ENCODE measurements around the gene NACC2.

The NACC2 gene

DNA sequence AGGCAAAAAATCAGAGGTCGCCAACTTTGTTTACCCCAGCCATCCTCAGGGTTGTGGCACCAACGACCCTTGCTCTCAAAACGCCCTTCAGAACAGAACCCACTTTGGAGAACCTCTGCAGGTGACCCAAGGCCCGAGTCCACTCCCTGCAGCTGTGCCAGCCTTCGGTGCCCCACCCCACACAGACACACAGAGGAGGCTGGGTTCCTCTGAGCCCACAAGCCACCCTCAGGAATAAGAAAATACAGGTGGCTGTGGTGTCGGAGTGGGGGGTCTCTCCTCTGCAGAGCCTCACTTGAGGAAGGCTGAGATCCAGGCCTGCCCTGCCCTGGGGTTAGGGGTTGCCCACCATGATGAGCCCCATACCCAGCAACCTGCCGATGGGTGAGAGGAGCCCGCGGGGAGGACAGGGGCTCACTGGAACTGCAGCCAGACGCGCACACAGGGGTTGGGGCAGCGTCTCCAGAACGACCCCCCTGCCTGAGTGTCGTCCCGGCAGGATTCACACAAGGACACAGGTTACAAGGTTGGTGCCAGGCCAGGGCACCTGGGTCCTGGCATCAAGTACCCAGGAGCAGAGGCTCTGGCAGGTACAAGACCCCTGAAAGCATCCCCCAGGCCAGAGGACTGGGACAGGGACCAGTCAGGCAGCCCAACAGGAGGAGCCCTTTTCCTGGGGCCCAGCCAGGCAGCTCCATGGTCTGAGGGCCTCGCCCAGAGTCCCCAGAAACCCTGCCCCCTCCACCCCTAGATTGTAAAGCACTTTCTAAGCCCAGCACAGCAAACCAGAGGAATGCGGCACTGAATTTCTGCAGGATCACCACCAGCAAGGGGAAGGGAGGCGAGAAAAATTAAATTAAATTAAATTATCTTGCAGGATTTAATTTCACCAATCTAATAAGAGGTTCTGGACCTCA is 40.0 kb downstream of the NACC2 start:
- DNase-seq = no peak

DNA sequence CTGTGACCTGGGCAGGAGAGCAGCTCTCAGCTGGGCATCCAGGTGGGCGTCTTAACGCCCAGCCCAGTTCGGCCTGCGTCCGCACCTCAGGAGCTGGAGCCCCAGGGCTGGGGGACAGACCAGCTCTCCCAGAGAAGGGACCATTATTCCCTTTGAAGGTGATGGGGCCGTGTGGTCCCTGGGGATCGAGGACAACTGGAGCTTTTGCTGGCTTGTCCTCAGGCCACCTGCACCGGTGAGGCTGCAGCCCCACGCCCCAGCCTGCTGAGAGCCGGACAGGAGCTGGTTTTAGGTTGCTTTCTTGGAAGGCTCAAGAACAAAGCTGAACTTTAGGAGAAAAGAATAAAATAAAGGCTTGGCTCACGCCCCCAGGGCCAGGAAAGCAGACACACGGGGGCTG is 40.9 kb downstream of the NACC2 start:
- no peak for DNase-seq

DNA sequence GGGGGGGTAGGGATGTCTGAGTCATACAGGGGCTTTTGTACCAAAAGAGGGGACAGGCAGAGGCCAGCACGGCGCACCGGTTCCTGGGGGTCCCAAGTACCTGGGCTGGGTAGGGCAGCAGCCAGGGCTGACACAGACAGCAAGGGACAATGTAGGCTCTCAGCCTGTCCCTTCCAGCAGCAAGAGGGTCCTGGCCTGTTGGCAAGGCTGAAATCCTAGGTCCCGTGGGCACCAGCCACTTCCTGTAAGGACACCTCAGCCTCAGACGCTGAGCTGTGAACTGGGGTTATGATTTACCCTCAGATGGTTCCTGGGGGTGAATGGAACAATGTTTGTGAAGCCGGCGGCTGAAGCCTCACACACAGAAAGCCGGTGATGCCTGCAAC is 41.3 kb downstream of the NACC2 start:
- DNase-seq = no peak

DNA sequence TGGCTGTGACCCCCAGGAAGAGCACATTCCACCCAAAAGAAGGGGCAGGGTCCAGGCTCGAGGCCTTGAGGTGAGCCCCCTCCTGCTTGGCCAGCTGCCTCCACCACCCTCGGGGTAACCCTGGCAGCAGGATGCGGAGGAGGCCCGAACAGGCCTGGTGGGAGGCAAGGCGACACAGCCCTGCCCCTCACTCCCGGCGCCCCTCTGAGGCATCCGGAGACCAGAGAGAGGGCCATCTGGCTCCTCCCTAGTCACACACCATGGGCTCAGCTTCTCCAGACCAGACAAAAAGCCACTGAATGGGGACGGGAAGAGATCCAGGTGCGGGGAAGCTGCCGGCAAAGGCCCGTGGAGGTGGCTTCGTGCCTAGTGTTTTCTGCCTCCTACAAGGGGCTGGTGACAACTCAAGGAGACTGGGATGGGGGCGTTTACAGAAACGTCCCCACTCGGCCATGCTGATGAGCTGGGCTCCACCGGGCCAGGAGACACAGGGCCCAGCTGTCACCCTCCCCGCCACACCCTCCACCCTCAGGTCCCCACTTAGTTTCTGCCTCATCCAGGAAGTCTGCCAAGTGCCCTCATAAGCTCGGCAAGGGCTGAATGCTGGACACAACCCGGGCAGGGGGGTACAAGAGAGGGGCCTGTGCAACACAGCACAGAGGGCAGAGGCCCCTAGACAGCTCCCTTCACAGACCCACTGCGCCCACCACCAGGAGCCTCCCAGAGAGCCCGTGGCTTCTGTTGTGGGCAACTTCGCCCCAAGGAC is 41.9 kb downstream of the NACC2 start:
- DNase-seq = peak; percentile 10

DNA sequence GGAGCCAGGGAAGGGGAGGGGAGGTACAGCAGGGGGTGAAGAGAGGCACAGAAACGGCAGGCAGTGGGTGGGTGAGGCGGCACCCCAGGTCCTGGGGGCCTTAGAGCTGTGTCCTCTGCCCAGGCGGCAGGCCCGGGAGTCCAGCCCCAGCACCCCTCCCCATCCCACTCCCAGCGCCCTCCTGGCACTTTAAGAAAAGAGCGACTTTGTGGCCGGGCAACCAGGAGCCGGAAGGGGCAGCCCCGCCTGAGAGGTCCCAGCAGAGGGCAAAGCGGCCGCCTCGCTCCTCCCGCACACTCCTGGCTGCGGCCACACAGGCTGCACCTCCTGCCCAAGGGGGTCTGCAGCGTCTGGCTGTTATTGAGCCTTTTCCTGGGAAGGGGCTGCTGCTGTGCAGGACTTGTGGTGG is 42.6 kb downstream of the NACC2 start:
- DNase-seq = peak; percentile 47

DNA sequence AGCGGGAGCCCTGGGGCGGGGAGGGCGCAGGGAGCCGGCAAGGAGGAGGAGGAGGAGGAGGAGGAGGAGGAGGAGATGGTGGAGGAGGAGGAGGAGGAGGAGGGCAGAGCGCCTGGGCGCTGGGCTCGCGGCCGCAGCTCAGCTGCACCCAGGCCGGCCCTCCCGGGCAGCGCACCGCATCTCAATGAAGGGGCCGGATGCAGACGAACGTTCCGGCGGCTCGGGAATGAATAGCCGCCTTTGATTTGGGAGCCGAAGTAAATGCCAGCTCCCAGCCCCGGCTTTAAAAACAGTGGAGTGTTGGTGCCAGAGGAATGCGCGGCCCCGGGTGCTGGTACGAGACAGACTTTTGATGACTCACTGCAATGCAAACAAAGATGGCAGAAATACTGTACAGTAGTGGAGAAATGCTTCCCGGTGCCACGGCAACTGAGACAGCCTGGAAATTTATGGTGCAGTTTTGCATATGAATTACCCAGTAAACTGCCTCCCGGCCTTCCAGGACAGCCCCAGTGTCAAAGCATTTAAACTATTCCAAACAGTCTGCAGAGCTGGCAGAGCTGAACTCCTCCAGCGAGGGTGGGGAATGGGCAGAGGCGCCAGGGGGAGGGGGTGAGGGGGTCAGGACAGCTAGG is 43.1 kb downstream of the NACC2 start:
- DNase-seq = peak; percentile 97

DNA sequence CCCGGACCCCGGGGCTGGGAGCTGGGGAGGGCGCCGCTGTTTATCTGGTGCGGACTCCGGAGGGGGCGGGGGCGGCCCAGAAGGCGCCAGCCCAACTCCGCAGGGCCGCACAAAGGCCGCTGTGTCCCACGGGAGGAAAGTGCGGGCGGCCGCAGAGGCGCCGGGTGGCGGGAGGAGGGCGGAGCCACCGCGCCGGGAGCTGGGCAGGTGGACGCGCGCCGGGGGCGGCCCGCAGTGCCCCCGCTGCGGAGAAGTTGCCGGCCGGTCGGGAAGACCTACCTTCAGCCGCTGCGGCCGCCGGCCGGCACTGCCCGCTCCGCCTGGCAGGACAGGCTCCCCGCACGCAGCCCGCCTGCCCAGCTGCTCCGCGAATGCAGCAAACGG is 43.6 kb downstream of the NACC2 start:
- no peak for DNase-seq

DNA sequence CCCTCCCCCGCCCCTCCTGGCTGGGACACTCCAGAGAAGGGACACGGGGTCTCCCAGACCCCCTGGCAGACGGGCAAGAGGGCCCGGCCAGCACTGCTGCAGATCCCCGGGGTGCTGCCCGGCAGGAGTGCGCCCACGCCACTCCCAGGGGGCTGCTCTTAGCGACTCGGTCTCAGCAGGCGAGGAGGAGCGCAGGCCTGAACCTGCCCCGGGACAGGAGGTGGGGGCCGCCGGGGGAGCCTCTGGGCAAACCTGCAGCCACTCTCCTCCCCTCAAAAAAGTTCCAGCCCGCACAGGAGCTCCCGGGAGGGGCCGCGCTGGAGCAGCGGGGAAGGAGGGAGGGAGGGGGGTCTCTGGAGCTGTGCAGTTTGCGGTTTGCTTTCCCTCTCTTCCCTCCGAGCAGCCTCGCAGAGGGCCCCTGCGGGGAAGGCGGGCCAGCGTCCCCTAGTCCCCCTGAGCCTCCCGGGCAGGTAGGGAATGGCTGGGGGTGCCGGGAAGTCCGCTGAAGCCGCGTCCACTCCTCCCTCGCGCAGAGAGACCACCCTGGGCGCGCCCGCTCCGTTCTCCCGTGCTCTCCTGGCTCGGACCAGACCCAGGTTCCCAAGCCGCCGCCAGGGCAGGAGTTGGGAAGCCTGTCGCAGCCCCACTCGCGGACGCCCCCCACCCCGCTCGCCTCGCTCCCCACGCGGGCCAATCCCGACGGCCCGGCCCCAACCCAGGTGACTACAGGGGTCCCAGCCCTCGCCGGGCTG is 44.2 kb downstream of the NACC2 start:
- DNase-seq = peak; percentile 4

DNA sequence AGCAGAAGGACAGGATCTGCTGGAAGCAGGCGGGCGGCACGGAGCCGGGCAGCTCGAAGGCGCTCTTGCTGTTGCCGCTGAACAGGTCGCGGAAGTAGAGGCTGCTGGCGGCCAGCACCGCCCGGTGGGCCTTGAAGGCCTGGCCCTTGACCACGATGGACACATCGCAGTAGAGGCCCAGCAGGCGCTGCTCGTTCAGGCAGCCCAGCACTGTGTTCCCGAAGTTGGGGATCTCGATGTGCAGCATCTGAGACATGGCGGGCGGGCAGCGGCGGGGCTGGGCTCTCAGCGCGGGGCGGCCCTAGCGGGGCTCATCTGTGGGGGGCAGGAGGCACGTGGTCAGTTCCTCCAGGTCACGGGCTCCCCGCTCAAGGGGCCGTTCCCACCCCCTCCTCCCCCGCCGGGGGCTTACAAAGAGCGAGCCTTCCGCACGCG is 44.8 kb downstream of the NACC2 start:
- DNase-seq = no peak

DNA sequence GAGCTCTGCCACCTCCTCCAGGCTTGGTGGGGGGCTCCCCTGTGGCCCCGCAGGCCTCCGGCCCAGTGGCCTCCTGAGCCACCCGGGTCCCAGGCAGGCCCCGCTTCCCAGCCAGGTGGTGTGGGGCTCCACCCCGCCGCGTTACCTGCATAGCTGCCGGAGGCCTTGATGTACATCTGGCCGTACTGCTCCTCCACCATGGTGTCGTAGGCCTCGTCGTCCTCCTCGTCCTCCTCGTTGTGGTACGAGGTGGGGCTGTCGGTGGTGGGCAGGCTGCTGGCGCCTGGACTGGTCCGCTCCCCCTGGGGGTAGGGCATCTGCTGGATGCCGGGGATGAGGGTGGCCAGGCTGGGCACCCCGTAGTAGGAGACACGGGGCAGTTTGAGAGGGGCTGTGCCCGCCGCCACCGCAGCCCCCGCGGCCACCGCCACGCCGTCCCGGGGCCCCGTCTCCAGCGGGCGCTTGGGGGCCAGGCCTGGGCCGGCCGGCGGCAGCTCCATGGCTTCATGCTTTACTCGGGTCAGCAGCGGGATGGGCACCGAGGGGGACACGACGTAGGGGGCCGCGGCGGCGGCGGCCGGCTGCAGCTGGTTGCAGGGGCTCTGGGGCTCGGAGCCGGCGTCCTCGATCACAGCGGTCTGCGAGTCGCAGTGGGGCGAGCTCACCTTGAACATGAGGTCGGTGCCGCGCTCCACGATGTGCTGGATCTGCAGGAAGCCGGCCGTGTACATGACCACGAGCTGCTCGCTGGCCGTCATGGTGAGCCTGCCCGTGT is 45.4 kb downstream of the NACC2 start:
- no peak for DNase-seq

DNA sequence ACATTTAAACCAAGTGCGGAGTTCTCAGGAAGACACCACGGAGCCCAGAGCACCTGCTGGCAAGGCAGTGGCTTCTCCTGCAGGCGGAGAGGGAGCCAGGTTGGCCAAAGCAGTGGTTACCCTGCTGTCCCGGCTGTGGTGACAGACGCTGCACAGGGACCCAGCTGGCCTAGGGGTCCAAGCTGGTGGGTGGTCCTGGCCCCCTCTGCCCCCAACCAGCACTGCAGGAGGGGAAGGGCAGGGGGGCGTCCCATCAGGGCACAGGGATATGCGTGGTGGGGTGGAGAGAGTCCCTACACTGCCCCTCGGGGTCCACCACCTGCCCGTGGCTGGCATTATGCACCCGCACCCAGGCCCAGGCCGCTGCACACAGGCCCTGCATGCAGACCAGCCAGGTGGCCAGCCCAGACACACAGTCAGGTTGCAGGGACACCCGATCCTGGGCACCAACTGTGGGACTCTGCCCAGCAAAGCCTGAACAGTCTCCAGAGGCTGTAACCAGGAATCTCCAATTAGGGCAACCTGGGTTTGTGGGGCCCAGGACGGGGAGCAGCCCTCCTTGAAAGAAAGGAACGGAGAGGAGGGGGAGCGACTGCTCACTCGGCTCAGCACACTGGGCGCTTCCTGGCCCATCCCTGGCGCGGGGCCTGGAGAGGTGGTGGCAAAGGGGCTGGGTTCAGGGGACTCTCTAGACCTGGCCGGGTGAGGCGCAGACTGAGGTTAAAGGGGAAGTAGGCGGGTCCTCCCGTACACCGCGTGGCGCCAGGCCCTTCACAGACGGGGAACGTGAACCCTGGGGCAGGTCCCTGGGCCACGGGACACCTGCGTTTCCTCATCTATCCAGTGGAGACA is 46.3 kb downstream of the NACC2 start:
- no peak for DNase-seq

DNA sequence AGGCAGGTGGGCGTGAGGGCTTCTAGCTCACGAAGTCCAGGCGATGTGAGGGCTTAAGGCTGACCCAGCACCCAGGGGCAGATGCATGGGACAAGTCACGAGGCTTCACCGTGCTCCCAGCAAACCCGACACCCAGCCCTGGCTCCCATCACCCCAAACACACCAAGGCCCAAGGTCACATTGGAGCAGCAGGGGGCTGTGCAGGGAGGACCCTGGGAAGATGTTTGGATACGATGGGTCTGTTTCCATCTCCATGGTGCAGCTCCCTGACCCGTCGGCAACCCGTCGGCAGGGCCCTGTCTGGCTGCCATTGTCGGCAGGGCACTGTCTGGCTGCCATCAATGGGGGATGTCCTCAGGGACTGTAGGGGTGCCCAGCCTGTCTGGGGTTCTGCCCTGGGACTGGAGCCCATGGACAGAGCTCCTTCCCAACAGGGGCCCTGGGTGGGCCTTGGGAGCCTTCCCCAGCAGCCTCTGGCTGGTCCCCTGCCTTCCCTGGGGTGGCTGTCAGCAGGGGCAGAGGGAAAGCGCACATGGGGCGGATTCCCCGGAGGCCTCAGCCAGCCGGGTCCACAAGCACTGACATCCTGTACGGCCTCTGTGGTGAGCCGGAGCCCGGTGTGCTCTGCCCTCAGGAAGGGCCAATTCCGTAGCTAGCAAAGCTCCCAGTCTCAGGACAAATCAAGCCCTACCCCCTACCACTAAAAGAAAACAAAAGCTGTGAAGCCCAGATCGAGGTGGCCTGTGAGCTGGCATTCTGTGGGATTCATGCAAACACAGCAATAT is 47.1 kb downstream of the NACC2 start:
- DNase-seq = no peak

DNA sequence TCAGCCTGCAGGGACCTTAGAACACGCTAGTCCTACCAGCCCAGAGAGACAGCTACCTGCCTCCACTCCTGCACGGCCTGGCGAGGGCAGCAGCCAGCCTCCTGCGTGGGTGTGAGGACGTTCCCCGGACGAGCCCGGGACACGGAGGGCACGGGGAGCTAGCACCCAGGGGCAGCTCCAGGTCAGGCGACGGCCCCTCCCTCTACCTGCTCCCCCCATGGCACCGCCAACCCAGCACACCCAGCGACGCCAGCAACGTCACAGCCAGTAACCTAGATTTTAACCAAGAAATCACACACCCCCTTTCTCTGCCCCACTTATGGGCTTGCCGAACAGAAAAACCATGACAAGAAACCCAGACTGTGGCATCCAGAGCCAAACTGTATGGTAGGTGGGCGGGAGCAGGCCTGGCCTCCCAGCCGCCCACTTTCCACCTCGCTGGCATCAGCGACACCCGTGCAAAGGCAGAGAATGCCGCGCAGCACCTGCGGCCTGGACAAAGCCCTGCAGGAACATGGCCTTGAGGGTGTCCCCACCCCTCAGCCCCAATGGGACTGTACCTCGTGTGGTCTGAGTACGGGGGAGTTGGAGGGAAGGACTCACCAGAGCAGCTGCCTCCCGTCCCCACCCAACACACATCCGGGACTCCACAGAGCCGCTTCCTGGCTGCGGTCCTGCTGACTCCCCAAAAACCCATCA is 47.9 kb downstream of the NACC2 start:
- no peak for DNase-seq

DNA sequence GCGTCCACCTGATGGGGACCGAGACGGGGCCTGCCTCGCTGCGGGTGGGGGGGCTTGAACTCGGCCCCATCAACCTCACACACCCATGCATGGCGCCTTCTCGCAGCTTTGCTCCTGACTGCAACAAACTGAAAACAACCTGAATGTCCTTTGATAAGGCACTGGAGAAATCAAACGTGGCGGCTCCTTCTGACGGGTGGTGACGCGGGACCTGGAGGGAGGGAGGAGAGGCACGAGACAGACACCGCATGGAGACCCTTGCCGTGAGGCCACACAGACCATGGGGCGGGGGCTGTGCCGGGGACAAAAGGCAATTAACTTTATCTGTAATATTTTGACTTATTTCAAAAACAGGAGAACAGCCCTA is 48.6 kb downstream of the NACC2 start:
- no peak for DNase-seq

DNA sequence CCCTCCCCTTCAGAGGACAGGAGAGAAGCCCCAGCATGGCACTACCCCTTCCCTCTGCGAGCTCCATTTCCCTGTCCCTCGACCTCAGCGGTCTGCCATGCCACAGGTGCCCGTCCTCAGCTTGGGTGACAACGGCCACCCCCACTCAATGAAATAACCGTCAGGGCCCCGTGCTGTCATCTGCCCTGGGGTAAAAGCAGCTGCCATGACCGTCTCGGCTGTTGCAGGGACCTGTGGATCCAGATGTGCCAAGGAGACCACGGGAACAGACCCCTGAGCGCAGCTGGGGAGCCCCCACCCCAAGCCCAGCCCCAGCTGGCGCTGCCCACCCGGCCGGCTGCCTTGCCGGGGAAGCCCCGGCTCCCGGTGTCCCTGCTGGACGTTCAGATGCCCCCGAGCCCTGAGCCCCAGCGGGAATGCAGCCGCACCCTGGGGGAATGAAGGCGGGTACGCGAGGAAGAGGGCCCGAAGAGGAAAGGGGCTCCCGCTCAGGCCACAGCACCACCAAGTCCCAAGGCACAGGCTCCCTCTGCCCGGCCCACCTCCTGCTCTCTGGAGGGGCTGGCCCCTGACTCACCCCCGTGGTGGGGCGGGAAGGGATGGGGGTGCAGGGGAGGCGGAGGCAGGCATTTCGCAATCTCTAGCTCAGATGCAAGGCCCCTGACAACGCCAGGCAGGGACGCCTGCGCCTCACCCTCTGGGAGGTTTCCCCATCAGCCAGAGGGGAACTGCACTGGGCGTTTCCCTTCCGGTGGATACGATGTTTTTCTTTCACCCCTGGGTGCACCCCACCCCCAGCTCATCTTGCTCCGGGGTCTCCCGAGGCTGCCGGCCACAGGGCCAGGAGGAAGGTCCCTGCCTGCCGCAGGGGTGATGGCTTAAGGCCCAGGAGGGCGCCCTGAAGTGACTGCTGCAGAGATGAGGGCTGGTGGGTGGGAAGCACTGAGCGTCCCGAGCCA is 49.2 kb downstream of the NACC2 start:
- DNase-seq = no peak

DNA sequence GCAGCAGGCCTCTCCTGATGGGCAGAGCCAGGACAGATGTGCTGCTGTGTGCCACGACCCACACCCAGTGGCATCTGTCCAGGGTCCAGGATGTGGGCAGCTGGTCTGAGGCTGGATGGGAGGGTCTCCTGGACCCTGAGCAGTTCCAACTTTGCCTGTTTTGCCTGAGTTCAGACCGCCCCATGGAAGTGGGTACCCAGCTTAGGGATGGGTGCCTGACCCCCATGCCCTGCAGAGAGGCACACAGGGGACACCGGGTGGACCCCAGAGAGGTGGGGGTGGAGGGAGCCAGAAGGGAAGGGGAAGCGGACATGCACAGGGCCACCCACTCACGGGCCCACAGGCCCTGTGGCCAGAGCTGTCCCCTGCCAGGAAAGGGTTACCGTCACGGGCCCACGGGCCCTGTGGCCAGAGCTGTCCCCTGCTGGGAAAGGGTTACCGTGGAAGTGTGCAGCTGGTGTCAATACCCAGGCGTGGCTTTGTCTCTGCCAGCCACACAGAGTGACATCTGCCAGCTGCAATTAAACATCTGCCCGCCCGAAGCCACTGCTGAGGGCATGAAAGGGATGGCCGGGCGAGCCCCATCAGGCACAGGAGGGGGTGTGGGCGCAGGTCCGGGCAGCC is 50.0 kb downstream of the NACC2 start:
- DNase-seq = no peak

DNA sequence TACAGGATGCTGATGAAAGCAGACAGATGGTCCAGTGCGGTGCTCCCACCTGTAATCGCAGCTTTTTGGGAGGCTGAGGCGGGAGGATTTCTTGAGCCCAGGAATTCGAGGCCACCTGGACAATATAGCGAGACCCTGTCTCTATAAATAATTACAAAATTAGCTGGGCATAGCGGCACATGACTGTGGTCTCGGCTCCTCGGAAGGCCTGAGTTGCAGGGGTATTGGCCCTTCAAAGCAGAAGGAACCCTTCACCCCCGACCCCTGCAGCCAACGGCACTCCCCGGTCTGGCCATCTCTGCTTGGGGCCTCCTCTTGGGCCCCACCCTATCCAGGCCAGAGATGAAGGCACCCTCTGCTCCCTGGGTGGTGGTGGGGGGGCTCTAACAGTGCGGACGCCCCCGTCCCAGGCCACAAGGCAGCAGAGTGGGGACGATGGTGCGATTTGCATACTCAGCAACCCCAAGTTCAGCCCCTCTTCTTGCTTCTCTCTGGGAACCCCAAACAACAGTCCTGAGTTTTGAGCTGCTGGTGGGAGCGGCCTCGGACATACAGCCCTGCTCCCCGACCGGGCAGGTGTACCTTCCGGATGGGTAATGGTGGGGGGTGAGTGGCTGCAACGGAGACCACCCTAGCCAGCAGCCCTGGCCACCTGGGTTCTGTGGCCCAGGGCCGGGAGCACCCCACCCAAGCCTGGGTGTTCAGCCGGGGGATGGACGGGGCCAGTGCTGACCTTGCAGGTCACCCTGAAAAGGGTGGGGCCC is 50.7 kb downstream of the NACC2 start:
- DNase-seq = no peak

All from kidney glomerular epithelial cell (primary cell).